Ovary (tissue), 9 donors: ENCODE measurements around the gene SGK2. TPM values are rescaled to one million over a fixed set of nuclear protein-coding genes. Genes with fewer than 3 reads are reported as not detected.

ENCODE experiments used
- DNase-seq, 5 donors: peaks; one replicate each; pipeline ENCODE4 v3.0.0-alpha.2; 2019 to 2020
- H3K27ac ChIP-seq, 2 donors: fragments of 200-600 bp; one replicate each; pipeline versions ENCODE4 v1.5.1 to v1.8.0; 2019 to 2022
- H3K27me3 ChIP-seq: fragments of 200-600 bp; one replicate; pipeline ENCODE4 v1.8.0; 2022
- H3K36me3 ChIP-seq: fragments of 200-600 bp; sonication (generic); one replicate; pipeline ENCODE4 v1.5.1; 2019
- H3K4me1 ChIP-seq: one replicate; pipeline ENCODE4 v1.8.1; 2013; ENCODE audit warnings: mild to moderate bottlenecking, moderate library complexity; ENCODE audit not compliant: insufficient read depth
- H3K4me3 ChIP-seq: fragments of 200-600 bp; sonication (generic); one replicate; pipeline ENCODE4 v1.5.1; 2017
- H3K9me3 ChIP-seq, 2 donors: fragments of 200-600 bp in 1 of 2; sonication (generic) in 1 of 2; one replicate each; pipeline versions ENCODE4 v1.5.1 to v1.8.1; 2013 to 2019; ENCODE audit warnings: mild to moderate bottlenecking in 1 of 2, moderate library complexity in 1 of 2
- CTCF ChIP-seq, 3 donors: fragments of 450-650 bp in 2 of 3; fragments of 200-600 bp in 1 of 3; IDR thresholded peaks; one replicate each; pipeline versions ENCODE4 v1.5.1 to v1.8.0; 2016 to 2022; ENCODE audit warnings: antibody characterized with exemption in 3 of 3, mild to moderate bottlenecking in 1 of 3
- EP300 ChIP-seq: sonication (generic); formaldehyde crosslinking; IDR thresholded peaks from one replicate; pipeline ENCODE4 v1.6.1; 2017; ENCODE audit warnings: antibody characterized with exemption
- POLR2A ChIP-seq: fragments of 450-650 bp; IDR thresholded peaks from one replicate; pipeline ENCODE4 v1.6.1; 2017; ENCODE audit warnings: antibody characterized with exemption, mild to moderate bottlenecking, moderate library complexity
- WGBS, 3 donors: extraction: QIAGEN DNeasy Blood & Tissue Kit in 1 of 3; methylation state at CpG; one replicate each; pipeline versions ENCODE4 v1.1.5 to v1.1.7; 2013 to 2017; 5-methylcytosine and 5-hydroxymethylcytosine counted together
- intact Hi-C, 4 donors: fragments of 100-400 bp; cut with DNase I; formaldehyde crosslinking; loops; one replicate each; pipeline versions ENCODE4 v1.11.0 to v1.15.1; 2022 to 2023
- polyA plus RNA-seq, 2 donors: library from polyadenylated mRNA; stranded (reverse); fragments of 200-250 nt in 1 of 2; fragments of 350-450 nt in 1 of 2; fragmentation: Illumina TruSeq in 1 of 2; extraction: RNeasy Lipid Tissue Mini Kit (QIAGEN cat#74804) in 1 of 2; gene quantifications; one replicate each; pipeline ENCODE4 v1.2.3, GENCODE V29; 2013 to 2014
- total RNA-seq, 7 donors: library from RNA; depleted of rRNA in 2 of 7; stranded (reverse); fragments of >200 nt in 2 of 7; fragmentation: NEBNext Ultra II Directional in 3 of 7; extraction: Animal tissue kit (Norgen Biotek cat#: 25700) in 3 of 7; gene quantifications; one replicate each; pipeline versions ENCODE4 v1.1.0 to v1.2.4, GENCODE V29; 2016 to 2023
- donor health status: DM: no; HTN: no; CAD: no; lungs with moderate emphysema.
- donor health status: DM: no; HTN: no; CAD: no.
- donor health status: Bipolar disorder and iron deficiency.
- donor health status: DM: yes; HTN: yes; CAD: no.
- donor health status: DM: no; HTN: no; CAD: no.
- donor health status: DM: yes; HTN: yes; CAD: no.

Gene SGK2
- total and polyA plus RNA-seq, 9 donors, result 1.2 to 4.5 (median 2.2) TPM

GRCh38 chr20:43525021-43525420 is 33.8 kb upstream of the SGK2 start:
- no peaks in the 10 kb centered on the region for H3K4me1 ChIP-seq
- TF ChIP-seq POLR2A, result no peak
- no peak for TF ChIP-seq CTCF (IDR thresholded peaks at IDR 0.05)
- TF ChIP-seq EP300, result no peak
- no peaks in the 10 kb centered on the region for H3K36me3 ChIP-seq
- no peak for DNase-seq
- WGBS, 3 donors, result 76 to 97% (median 87%) methylated on average over 5 of the region's 5 CpGs
- no peak overlapping the region for H3K4me3 ChIP-seq
- no peaks in the 10 kb centered on the region for H3K27me3 ChIP-seq
- intact Hi-C loops, result no loop called here
- H3K27ac ChIP-seq, result no peak overlapping the region
- H3K9me3 ChIP-seq, result no peaks in the 10 kb centered on the region

GRCh38 chr20:43528258-43528875 is 30.5 kb upstream of the SGK2 start:
- no peaks in the 10 kb centered on the region for H3K9me3 ChIP-seq
- H3K27ac ChIP-seq, result no peak overlapping the region
- WGBS, 3 donors, result 81 to 96% (median 90%) methylated on average over 8 of the region's 8 CpGs
- no peak for TF ChIP-seq CTCF (IDR thresholded peaks at IDR 0.05)
- TF ChIP-seq EP300, result no peak
- no peak for TF ChIP-seq POLR2A
- H3K27me3 ChIP-seq, result no peaks in the 10 kb centered on the region
- no peaks in the 10 kb centered on the region for H3K4me1 ChIP-seq
- intact Hi-C loops, result no loop called here
- DNase-seq, result no peak
- no peak overlapping the region for H3K4me3 ChIP-seq
- H3K36me3 ChIP-seq, result no peaks in the 10 kb centered on the region

GRCh38 chr20:43529051-43529450 is 29.8 kb upstream of the SGK2 start:
- H3K36me3 ChIP-seq, result no peaks in the 10 kb centered on the region
- H3K27ac ChIP-seq, result no peak overlapping the region
- 86 to 93% (median 90%) methylated on average over 5 of the region's 5 CpGs for WGBS, 3 donors
- no peaks in the 10 kb centered on the region for H3K9me3 ChIP-seq
- H3K4me1 ChIP-seq, result no peaks in the 10 kb centered on the region
- no peaks in the 10 kb centered on the region for H3K27me3 ChIP-seq
- intact Hi-C loops, result no loop called here
- H3K4me3 ChIP-seq, result no peak overlapping the region
- TF ChIP-seq CTCF (IDR thresholded peaks at IDR 0.05) (no peak), POLR2A (no peak)
- DNase-seq, result no peak

GRCh38 chr20:43529457-43530153 is 29.2 kb upstream of the SGK2 start:
- H3K27ac ChIP-seq, result no peak overlapping the region
- intact Hi-C loops, result loop anchor here in 2 of 4 donors (10.0 kb wide), 2 partner anchors 65 to 555 kb away; partner anchors contain the start of gene IFT52 (in 1 of the 2)
- DNase-seq, result no peak
- TF ChIP-seq CTCF (IDR thresholded peaks at IDR 0.05) (no peak), EP300 (no peak), POLR2A (no peak)
- H3K4me1 ChIP-seq, result no peaks in the 10 kb centered on the region
- no peak overlapping the region for H3K4me3 ChIP-seq
- 85 to 93% (median 92%) methylated on average over 3 of the region's 3 CpGs for WGBS, 3 donors
- no peaks in the 10 kb centered on the region for H3K36me3 ChIP-seq
- H3K27me3 ChIP-seq, result no peaks in the 10 kb centered on the region
- no peaks in the 10 kb centered on the region for H3K9me3 ChIP-seq
